PC-3 (cell line): ENCODE measurements around the gene RPL36A.

Experiments
- CTCF ChIP-seq: fragments of 300-600 bp; sonication (generic); conservative IDR thresholded peaks from 2 replicates; pipeline ENCODE4 v1.5.1; 2017; ENCODE audit warnings: antibody characterized with exemption, low read depth, mild to moderate bottlenecking, low read length
- EZH2 ChIP-seq: fragments of 300-600 bp; sonication (generic); IDR thresholded peaks from one replicate; pipeline ENCODE4 v1.6.1; 2017; ENCODE audit warnings: antibody characterized with exemption, mild to moderate bottlenecking, low read length; ENCODE audit not compliant: unreplicated experiment
- EZH2phosphoT487 ChIP-seq: fragments of 300-600 bp; sonication (generic); IDR thresholded peaks from 2 replicates; pipeline ENCODE4 v1.6.1; 2018; ENCODE audit warnings: mild to moderate bottlenecking, antibody characterized with exemption, low read length, borderline replicate concordance

GRCh38 chrX:101386542-101386885 lies 4.3 kb upstream of the RPL36A start:
- TF ChIP-seq CTCF = no peak
- no peak for TF ChIP-seq EZH2
- no peak for TF ChIP-seq EZH2phosphoT487
